Astrocyte of the cerebellum (primary cell): ENCODE measurements around the gene SPP1.
"Not testable (repeated sequence)": the region's sequence is repeated elsewhere in the genome, so short reads cannot be mapped to it uniquely, and the experiment has no call there.

Source experiments
- DNase-seq: peaks from one replicate; pipeline ENCODE4 v3.0.0-alpha.2; 2011; ENCODE audit warnings: low read depth
- H3K4me3 ChIP-seq: 2 replicates; pipeline ENCODE4 v1.5.1; 2011; ENCODE audit warnings: mild to moderate bottlenecking, low read depth, low read length, moderate library complexity
- CTCF ChIP-seq: IDR thresholded peaks from 2 replicates; pipeline ENCODE4 v1.5.1; 2012; ENCODE audit warnings: low read length, low read depth, moderate library complexity, mild to moderate bottlenecking; ENCODE audit errors: missing control alignments
- in situ Hi-C: cut with HindIII; loops from 2 replicates; pipeline ENCODE4 v1.10.0; 2017; ENCODE audit warnings: low sequenced_read_pairs

SPP1 gene

GRCh38 chr4:87995435-87995834 is 19.9 kb downstream of the SPP1 start:
- H3K4me3 ChIP-seq, result no peak overlapping the region
- no peak for DNase-seq
- TF ChIP-seq CTCF, result no peak
- in situ Hi-C loops, result no loop called here

GRCh38 chr4:87999191-87999691 is 23.7 kb downstream of the SPP1 start:
- DNase-seq, H3K4me3 ChIP-seq, in situ Hi-C loops: not testable (repeated sequence)

GRCh38 chr4:88001871-88002270 is 26.4 kb downstream of the SPP1 start:
- no peak overlapping the region for H3K4me3 ChIP-seq
- DNase-seq, result no peak
- no peak for TF ChIP-seq CTCF
- in situ Hi-C loops, result no loop called here

- no peak for TF ChIP-seq CTCF
- in situ Hi-C loops, result no loop called here
Observed at GRCh38 chr4:88002786-88003185, 27.3 kb downstream of the SPP1 start.

GRCh38 chr4:88003261-88003660 is 27.7 kb downstream of the SPP1 start:
- DNase-seq, result no peak
- no peak overlapping the region for H3K4me3 ChIP-seq
- in situ Hi-C loops, result no loop called here
- TF ChIP-seq CTCF, result no peak

More at GRCh38 chr4:88002786-88003185, 27.3 kb downstream of the SPP1 start:
- DNase-seq, result no peak
- no peak overlapping the region for H3K4me3 ChIP-seq

- in situ Hi-C loops, result no loop called here
- DNase-seq, result no peak
- no peak for TF ChIP-seq CTCF
- H3K4me3 ChIP-seq, result no peak overlapping the region
Observed at GRCh38 chr4:88005076-88005475, 29.6 kb downstream of the SPP1 start.

GRCh38 chr4:88005946-88006345 is 30.4 kb downstream of the SPP1 start:
- no peak for TF ChIP-seq CTCF
- no peak overlapping the region for H3K4me3 ChIP-seq
- in situ Hi-C loops, result no loop called here
- DNase-seq, result no peak
